ENCODE results near the gene ROS1.
"Not testable (repeated sequence)": the region's sequence is repeated elsewhere in the genome, so short reads cannot be mapped to it uniquely, and the experiment has no call there.

The ROS1 gene

GRCh38 chr6:117425431-117426153 is at the start of gene ROS1:
TSS of gene ROS1 (minus strand) at chr6:117425942. CDS start at chr6:117425656, 286 bp downstream.
- no peak for DNase-seq

- DNase-seq, result no peak
Measured at GRCh38 chr6:117473401-117473800, 47.7 kb upstream of the ROS1 start.

GRCh38 chr6:117472667-117473066 is 46.9 kb upstream of the ROS1 start:
- no peak for DNase-seq

- DNase-seq, result no peak
Measured at GRCh38 chr6:117469791-117470190, 44.0 kb upstream of the ROS1 start.

- no peak for DNase-seq
Measured at GRCh38 chr6:117469356-117469755, 43.6 kb upstream of the ROS1 start.

- not testable (repeated sequence) for DNase-seq
Measured at GRCh38 chr6:117468527-117468926, 42.8 kb upstream of the ROS1 start.

- DNase-seq, result no peak
Measured at GRCh38 chr6:117467876-117468275, 42.1 kb upstream of the ROS1 start.

- no peak for DNase-seq
Measured at GRCh38 chr6:117465691-117466090, 39.9 kb upstream of the ROS1 start.

GRCh38 chr6:117464700-117465099 is 39.0 kb upstream of the ROS1 start:
- no peak for DNase-seq

- DNase-seq, result no peak
Measured at GRCh38 chr6:117463762-117464665, 38.3 kb upstream of the ROS1 start.

- DNase-seq, result no peak
Measured at GRCh38 chr6:117459204-117459944, 33.6 kb upstream of the ROS1 start.

GRCh38 chr6:117456998-117457397 is 31.3 kb upstream of the ROS1 start:
- DNase-seq, result no peak

GRCh38 chr6:117456250-117456649 is 30.5 kb upstream of the ROS1 start:
- DNase-seq, result no peak

GRCh38 chr6:117451671-117452070 is 25.9 kb upstream of the ROS1 start:
- no peak for DNase-seq

- peak; percentile 6 to 72 (median 41) for DNase-seq
Measured at GRCh38 chr6:117449549-117450439, 24.1 kb upstream of the ROS1 start.

- no peak for DNase-seq
Measured at GRCh38 chr6:117448732-117449485, 23.2 kb upstream of the ROS1 start.

GRCh38 chr6:117448011-117448410 is 22.3 kb upstream of the ROS1 start:
- DNase-seq, result no peak

GRCh38 chr6:117446861-117447260 is 21.1 kb upstream of the ROS1 start:
- no peak for DNase-seq

GRCh38 chr6:117444600-117444999 is 18.9 kb upstream of the ROS1 start:
- DNase-seq, result no peak

- DNase-seq, result not testable (repeated sequence)
Measured at GRCh38 chr6:117442313-117442712, 16.6 kb upstream of the ROS1 start.

- no peak for DNase-seq
Measured at GRCh38 chr6:117441824-117442264, 16.1 kb upstream of the ROS1 start.
